HG03439 (cell line): Measurements from ENCODE around the gene OTUB1.
A peak's percentile ranks its signal among the peaks of the same experiment; 100 is the strongest.

Experiments
- ATAC-seq: cut with Tn5 transposase; IDR thresholded peaks from one replicate; pipeline ENCODE4 v1.9.1; 2021; ENCODE audit warnings: mild to moderate bottlenecking, moderate library complexity; ENCODE audit not compliant: unreplicated experiment

Gene OTUB1

DNA sequence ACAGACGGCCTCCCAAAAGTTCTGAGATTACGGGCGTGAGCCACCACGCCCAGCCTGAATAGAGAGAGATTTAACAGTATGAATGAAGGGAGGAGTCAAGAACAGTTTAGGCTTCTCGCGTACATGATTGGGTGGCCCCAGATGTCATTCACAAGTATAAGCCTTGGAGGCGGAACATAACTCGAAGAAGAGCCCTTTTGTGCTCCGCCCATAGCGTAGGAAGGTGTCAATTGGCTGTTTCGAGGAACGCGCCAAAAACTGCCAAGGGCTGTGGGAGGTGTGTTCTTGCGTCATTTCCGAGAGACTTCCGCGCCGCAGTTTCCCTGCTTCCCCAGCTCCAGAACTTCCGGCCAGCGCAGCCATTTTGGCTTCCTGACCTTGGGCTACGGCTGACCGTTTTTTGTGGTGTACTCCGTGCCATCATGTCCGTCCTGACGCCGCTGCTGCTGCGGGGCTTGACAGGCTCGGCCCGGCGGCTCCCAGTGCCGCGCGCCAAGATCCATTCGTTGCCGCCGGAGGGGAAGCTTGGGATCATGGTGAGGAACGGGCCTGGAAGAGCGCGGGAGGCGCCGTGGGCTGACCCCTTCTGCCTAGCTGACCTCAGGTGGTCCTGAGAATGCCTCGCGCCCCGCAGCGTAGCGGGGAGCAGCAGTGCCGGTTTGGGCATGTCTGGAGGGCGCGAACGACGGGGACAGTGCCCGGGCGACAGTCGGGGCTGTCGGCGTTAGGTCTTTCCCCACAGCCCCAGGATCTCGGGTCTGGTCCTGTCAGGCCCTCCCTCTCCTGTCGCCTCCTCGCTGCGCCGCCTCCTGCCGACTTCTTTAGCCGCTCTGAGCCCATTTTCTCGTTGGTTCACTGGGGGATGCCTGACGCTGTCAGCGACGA lies 11.7 kb upstream of the OTUB1 start, which contains the start of gene COX8A:
COX8A (plus strand) TSS at position 362 of the 885 bp plus-strand sequence; CDS start at position 423, 61 bp downstream.
- peak; percentile 90 for ATAC-seq

- ATAC-seq: no peak
Measured at GRCh38 chr11:63978551-63979239, 7.5 kb upstream of the OTUB1 start.

GRCh38 chr11:63979426-63979825 lies 6.8 kb upstream of the OTUB1 start:
- ATAC-seq: no peak

DNA sequence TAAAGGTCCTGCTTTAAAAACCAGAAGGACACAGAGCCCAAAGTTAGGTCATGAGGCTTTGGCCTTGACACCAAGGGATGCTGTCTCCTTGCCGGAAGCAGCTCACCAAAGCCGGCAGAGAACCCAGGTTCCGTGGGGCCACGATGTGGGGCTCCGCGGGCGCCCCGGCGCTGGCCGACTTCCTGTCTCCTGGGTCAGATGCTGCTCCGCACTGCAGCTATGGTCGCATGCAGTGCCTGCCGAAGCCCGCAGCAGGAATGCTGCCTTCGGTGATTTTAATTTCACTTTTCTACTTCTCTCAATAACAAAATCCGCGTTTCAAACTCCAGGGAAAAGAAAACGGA lies 454 bp upstream of the OTUB1 start:
- peak; percentile 34 for ATAC-seq

DNA sequence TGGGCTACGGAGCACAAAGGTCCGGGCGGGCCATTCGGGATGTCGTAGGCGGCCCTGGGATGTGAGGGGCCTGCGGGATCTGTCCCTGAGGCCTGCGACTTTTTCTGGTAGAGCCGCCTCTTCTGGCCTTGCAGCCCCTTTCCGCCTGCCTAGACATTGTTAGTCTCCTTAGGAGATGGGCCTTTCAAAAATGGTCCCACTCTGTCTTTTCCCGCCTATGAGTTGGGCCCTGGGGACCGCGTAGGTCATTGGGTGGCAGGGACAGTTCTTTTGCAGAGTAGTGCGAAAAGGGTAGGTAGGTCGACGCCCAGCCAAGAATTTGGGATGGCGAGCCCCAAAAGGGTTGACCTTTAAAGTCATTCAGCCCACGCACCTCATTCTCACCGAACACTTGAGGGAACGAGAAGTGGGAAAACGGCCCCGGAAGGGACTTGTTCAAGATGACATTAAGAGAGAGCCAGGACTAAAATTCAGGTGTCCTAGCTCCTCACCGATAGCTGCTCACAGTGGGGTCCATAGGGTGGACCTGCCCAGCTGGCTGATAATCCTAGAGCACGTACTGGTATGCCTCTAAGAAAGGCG lies 785 bp downstream of the OTUB1 start:
- ATAC-seq: no peak

- no peak for ATAC-seq
Measured at GRCh38 chr11:63991558-63991957, 5.3 kb downstream of the OTUB1 start.

DNA sequence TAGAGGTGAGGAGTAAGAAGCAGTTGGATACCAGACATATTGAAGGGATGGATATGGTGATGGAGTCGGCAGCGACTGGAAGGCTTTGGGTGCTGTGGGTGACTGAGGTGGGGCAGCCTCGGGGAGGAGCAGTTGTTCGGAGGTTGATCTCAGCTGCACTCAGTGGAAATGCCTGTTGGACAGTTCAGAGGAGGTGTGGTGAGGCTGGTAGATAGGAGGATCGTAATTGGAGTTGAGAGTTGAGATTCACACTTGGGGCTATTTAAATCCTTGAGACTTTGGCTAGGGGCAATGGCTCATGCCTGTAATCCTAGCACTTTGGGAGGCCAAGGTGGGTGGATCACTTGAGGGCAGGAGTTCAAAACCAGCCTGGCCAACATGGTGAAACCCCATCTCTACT lies 6.9 kb downstream of the OTUB1 start:
- no peak for ATAC-seq

DNA sequence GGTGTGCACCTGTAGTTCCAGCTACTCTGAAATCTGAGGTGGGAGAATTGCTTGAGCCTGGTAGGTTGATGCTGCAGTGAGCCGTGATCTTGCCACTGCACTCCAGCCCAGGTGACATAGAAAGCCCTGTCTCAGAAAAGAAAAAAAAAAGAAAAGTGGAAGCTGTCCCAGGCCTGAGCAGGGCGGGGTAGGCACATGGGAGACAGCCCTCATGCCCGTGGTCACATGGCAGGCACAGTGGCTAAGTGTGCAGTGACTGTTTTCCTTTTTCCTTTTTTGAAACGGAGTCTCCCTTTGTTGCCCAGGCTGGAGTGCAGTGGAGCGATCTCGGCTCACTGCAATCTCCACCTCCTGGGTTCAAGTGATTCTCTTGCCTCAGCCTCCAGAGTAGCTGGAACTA lies 7.8 kb downstream of the OTUB1 start:
- no peak for ATAC-seq

DNA sequence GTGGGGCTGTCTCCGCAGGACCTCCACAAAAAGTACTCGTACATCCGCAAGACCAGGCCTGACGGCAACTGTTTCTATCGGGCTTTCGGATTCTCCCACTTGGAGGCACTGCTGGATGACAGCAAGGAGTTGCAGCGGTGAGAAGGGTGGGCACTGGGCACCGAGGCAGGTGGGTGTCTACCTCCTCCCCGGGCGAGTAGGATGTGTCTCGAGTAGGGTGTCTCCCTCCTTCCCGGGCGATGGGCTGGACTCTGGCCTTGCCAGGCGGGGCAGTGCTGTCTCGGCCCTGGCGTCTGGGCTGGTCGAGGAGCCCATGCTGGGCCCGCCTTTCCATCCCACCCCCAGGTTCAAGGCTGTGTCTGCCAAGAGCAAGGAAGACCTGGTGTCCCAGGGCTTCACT lies 10.3 kb downstream of the OTUB1 start:
- no peak for ATAC-seq

GRCh38 chr11:63997104-63997700 lies 11.0 kb downstream of the OTUB1 start:
- ATAC-seq: no peak

DNA sequence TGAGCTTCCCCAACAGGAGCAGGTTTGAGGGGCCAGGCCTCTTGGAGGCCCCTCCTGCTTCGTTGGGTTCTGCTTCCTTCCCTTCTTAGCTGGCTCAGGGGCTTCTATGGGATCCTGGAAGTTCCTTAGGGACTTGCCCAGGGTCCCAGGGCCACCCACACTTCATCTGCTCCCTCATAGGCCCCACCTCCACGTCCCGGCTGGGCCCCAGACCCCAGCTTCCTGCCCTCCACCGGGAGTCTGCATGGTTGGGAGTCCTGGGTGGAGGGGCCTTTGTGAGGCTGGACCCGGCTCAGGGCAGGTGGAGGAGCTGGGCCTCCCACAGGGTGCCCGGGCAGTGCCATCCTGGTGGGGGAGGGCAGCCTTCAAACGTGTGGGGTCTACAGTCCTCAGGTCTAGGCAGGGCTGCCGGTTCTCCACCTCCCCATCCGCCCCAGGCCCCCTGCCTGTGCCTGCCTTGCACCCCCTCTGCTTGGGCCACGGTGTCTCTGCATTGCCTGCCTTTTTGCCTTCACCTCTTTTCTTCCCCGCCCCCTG lies 11.6 kb downstream of the OTUB1 start:
- ATAC-seq: no peak

DNA sequence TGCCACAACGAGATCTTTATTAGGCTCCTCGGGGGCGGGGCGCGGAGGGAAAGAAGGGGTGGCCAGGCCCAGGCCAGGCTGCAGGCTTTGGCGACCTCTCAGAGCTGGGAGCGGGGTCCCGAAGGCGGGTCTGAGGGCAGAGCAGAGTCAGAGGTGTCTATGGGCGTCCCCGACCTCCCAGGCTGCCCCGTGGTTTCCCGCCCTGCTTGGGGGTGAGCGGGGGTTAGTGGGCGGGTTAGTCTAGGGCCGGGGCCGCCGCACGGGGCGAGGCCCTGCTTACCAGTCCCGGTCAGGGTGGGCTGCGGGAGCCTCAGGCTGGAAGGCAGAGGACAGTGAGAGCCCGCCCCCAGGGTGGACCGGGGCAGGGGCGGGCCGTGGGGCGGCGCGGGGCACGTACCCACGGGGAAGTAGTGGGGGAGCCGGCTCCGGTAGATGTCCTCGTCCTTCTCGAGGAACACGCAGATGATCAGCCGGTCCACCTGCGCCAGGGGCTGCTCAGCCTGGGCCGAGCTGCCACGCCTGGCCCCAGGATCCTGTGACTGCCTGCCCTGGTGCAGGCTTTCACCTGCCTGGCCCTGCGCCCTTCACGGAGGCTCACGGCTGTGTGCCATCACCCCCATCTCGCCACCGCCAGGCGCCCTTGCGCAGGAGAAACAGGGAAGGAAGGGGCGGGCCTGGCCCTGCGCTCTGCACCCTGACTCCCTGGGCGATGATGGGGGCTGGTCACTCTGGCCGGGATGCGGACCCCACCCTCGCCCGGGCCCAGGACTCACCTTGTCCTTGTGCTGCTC lies 12.5 kb downstream of the OTUB1 start:
- no peak for ATAC-seq

DNA sequence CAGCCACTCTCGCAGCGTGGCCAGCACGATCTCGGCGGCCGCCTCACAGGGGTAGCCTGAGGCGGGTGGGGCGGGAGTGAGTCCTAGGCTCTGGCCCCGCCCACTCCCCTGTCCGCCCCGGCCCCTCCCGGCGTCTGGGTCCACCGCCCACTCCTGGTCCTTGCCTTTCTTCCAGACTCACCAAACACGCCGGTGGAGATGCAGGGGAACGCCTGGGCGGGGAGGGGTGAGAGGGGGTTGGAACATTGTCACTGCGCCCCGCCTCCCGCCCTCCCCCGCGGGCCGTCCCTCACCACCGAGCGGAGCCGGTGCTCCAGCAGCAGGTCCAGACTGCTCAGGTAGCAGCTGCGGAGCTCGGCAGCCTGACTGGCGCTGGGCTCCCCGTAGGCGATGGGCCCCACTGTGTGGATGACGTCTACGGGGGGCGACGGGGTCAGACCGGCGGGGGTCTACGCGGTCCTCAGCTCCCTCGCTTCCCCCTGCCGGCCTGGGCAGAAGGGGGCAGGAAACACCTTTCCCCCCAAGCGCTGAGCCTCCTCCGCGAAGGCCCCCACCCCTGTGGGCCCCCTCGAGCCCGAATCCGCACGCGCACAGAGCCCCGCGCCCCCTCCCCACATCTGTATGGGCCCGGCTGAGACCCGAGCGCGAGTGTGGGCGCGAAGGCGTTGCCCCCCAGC lies 13.2 kb downstream of the OTUB1 start:
- ATAC-seq: no peak

DNA sequence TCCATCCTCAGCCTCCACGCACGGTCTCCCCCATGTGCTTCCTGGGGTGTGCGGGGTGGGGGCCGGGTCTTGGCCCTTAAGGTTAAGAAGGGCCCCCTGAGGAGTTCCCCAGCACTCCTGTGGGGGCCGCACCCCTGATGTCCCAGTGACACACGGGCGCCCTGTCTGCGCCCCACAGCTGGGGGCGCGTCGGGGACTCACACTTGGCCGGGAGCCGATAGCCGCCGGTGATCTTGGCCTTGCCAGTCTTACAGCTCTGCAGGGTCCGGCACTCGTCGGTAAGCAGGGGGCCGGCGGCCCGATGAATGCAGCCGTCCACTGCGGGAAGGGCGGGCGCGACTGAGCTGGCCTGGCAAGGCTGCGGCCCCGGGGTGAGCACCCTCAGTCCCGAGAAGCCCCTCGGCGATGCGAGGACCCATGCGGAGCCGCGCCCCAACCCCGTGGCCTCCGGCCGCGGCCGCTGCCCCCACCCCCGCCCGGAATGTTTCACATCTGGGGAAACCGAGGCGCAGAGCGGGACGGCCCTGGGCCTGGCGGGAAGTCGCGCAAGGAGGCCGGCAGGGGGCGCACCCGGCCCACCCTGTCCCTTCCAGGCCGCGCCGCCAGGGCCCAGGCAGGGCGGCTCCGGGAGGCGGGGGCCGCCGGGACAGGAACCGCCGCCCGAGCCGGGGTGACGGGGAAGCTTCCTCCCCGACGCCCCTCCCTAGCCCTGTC lies 13.9 kb downstream of the OTUB1 start:
- ATAC-seq: no peak

GRCh38 chr11:64000740-64001483 lies 14.7 kb downstream of the OTUB1 start:
- ATAC-seq: no peak

GRCh38 chr11:64001484-64002420 lies 15.5 kb downstream of the OTUB1 start:
- ATAC-seq: no peak

GRCh38 chr11:64003807-64004589 lies 17.8 kb downstream of the OTUB1 start:
- no peak for ATAC-seq
